NCI-H187 treated with DMSO at 0.1 percent for 48 hours (cell line): ENCODE measurements around the gene BCAS3.

Source experiments
- DNase-seq: peaks from one replicate; lab custom pipeline; 2025; lab: John Stamatoyannopoulos, UW

Gene BCAS3

GRCh38 chr17:61066062-61066461, 388.4 kb downstream of the BCAS3 start:
- no peak for DNase-seq

- no peak for DNase-seq
Measured at GRCh38 chr17:61070649-61071048, 393.0 kb downstream of the BCAS3 start.

GRCh38 chr17:61072648-61073047, 395.0 kb downstream of the BCAS3 start:
- no peak for DNase-seq

GRCh38 chr17:61073131-61073530, 395.5 kb downstream of the BCAS3 start:
- DNase-seq, result no peak

GRCh38 chr17:61073799-61074513, 396.3 kb downstream of the BCAS3 start:
- DNase-seq, result no peak

GRCh38 chr17:61075988-61076387, 398.3 kb downstream of the BCAS3 start:
- no peak for DNase-seq

GRCh38 chr17:61076621-61077031, 399.0 kb downstream of the BCAS3 start:
- DNase-seq, result no peak

- no peak for DNase-seq
Measured at GRCh38 chr17:61081959-61082358, 404.3 kb downstream of the BCAS3 start.

- no peak for DNase-seq
Measured at GRCh38 chr17:61084260-61084659, 406.6 kb downstream of the BCAS3 start.

GRCh38 chr17:61087024-61087423, 409.4 kb downstream of the BCAS3 start:
- DNase-seq, result no peak

GRCh38 chr17:61088556-61088955, 410.9 kb downstream of the BCAS3 start:
- DNase-seq, result no peak

GRCh38 chr17:61091096-61091495, 413.4 kb downstream of the BCAS3 start:
- no peak for DNase-seq

- DNase-seq, result no peak
Measured at GRCh38 chr17:61097781-61098180, 420.1 kb downstream of the BCAS3 start.

GRCh38 chr17:61106354-61106753, 428.7 kb downstream of the BCAS3 start:
- no peak for DNase-seq

- DNase-seq, result no peak
Measured at GRCh38 chr17:61116577-61116976, 438.9 kb downstream of the BCAS3 start.

- no peak for DNase-seq
Measured at GRCh38 chr17:61117983-61118382, 440.3 kb downstream of the BCAS3 start.

GRCh38 chr17:61118871-61119270, 441.2 kb downstream of the BCAS3 start:
- DNase-seq, result no peak

- no peak for DNase-seq
Measured at GRCh38 chr17:61122326-61122913, 444.8 kb downstream of the BCAS3 start.

GRCh38 chr17:61124562-61124961, 446.9 kb downstream of the BCAS3 start:
- no peak for DNase-seq

GRCh38 chr17:61126473-61127249, 449.0 kb downstream of the BCAS3 start:
- DNase-seq, result peak; percentile 10

GRCh38 chr17:61127960-61128359, 450.3 kb downstream of the BCAS3 start:
- no peak for DNase-seq

GRCh38 chr17:61128661-61129115, 451.0 kb downstream of the BCAS3 start:
- no peak for DNase-seq
